K562 (cell line): Measurements from ENCODE around the gene CSMD2.

Experiments used
- CBX3 ChIP-seq, 2 experiments: IDR thresholded peaks; 1 replicate in 1 of 2; 2 replicates in 1 of 2; pipeline ENCODE4 v1.6.1; 2012; ENCODE audit warnings: inconsistent platforms in 2 of 2, low read length in 2 of 2, borderline replicate concordance in 1 of 2, control low read depth in 1 of 2
- CTCF ChIP-seq, 3 experiments: IDR thresholded peaks in 2 of 3; conservative IDR thresholded peaks in 1 of 3; 2 replicates each; pipeline ENCODE4 v1.5.1; 2011 to 2012; ENCODE audit warnings: low read length in 3 of 3, mild to moderate bottlenecking in 3 of 3, control low read depth in 2 of 3, improper control_type of control experiment in 1 of 3, inconsistent platforms in 1 of 3, low read depth in 1 of 3, mixed read lengths in 1 of 3, moderate library complexity in 1 of 3; ENCODE audit not compliant: insufficient read depth in 2 of 3
- E2F6 ChIP-seq, 2 experiments: IDR thresholded peaks; 2 replicates each; pipeline ENCODE4 v1.6.1; 2011; ENCODE audit warnings: borderline replicate concordance in 1 of 2, control low read depth in 1 of 2, low read depth in 1 of 2, low read length in 1 of 2, mild to moderate bottlenecking in 1 of 2, mixed read lengths in 1 of 2, moderate library complexity in 1 of 2; ENCODE audit not compliant: insufficient read depth in 1 of 2, insufficient read length in 1 of 2, poor library complexity in 1 of 2, severe bottlenecking in 1 of 2; ENCODE audit errors: extremely low read depth in 1 of 2
- KLF16 ChIP-seq: IDR thresholded peaks from 2 replicates; pipeline ENCODE4 v1.6.1; 2016; ENCODE audit warnings: antibody characterized with exemption
- MAX ChIP-seq: sonication (generic); formaldehyde crosslinking; IDR thresholded peaks from 2 replicates; pipeline ENCODE4 v1.9.0; 2022; ENCODE audit warnings: mild to moderate bottlenecking, missing genetic modification reagents
- MAZ ChIP-seq, 2 experiments: fragments of 450-650 bp in 1 of 2; sonication (generic) in 1 of 2; formaldehyde crosslinking; IDR thresholded peaks in 1 of 2; conservative IDR thresholded peaks in 1 of 2; 2 replicates each; pipeline versions ENCODE4 v1.4.0 to v1.5.0; 2020; ENCODE audit warnings: mild to moderate bottlenecking in 1 of 2, missing genetic modification reagents in 1 of 2
- MCM3 ChIP-seq: fragments of 450-650 bp; IDR thresholded peaks from 2 replicates; pipeline ENCODE4 v1.6.1; 2016
- MLX ChIP-seq, 2 experiments: fragments of 450-650 bp in 1 of 2; sonication (generic) in 1 of 2; formaldehyde crosslinking; conservative IDR thresholded peaks; 2 replicates each; pipeline versions ENCODE4 v1.4.0 to v1.8.1; 2020 to 2022; ENCODE audit warnings: mild to moderate bottlenecking in 1 of 2, missing genetic modification reagents in 1 of 2
- MTA2 ChIP-seq: fragments of 450-650 bp; IDR thresholded peaks from 2 replicates; pipeline ENCODE4 v1.6.1; 2016; ENCODE audit warnings: low read depth
- MTF1 ChIP-seq: fragments of 250-450 bp; sonication (Bioruptor Pico); IDR thresholded peaks from 2 replicates; pipeline ENCODE4 v1.9.0; 2021; ENCODE audit warnings: moderate library complexity, mild to moderate bottlenecking, inconsistent platforms, borderline replicate concordance
- NFE2 ChIP-seq: IDR thresholded peaks from 2 replicates; pipeline ENCODE4 v1.6.1; 2014; ENCODE audit warnings: antibody characterized with exemption, low read depth
- ZNF165 ChIP-seq: fragments of 250-450 bp; sonication (Bioruptor Pico); IDR thresholded peaks from 2 replicates; pipeline ENCODE4 v1.4.0; 2020; ENCODE audit warnings: borderline replicate concordance
- ZNF253 ChIP-seq: fragments of 250-450 bp; sonication (Bioruptor Pico); conservative IDR thresholded peaks from 2 replicates; pipeline ENCODE4 v1.6.1; 2021; ENCODE audit warnings: mild to moderate bottlenecking

- TF ChIP-seq E2F6 (IDR thresholded peaks at IDR 0.05; ENCODE audit: borderline replicate concordance in 1 of 2, extremely low read depth in 1 of 2, insufficient read depth in 1 of 2, insufficient read length in 1 of 2, low read depth in 1 of 2, low read length in 1 of 2, poor library complexity in 1 of 2, severe bottlenecking in 1 of 2) (no peak), MTA2 (no peak), MTF1 (CRISPR knock-in tag) (no peak), KLF16 (no peak), NFE2 (no peak), MAX (CRISPR knock-in tag) (no peak), MCM3 (no peak), CBX3 (IDR thresholded peaks at IDR 0.05; ENCODE audit: borderline replicate concordance in 1 of 2, low read length in 2 of 2) (no peak), MLX (CRISPR knock-in tag; conservative IDR thresholded peaks at IDR 0.05) (no peak), CTCF (IDR thresholded peaks at IDR 0.05 in 2 of 3, conservative IDR thresholded peaks at IDR 0.05 in 1 of 3; ENCODE audit: insufficient read depth in 2 of 3, low read depth in 1 of 3, low read length in 3 of 3) (no peak), MAZ (CRISPR knock-in tag; conservative IDR thresholded peaks at IDR 0.05 in 1 of 2, IDR thresholded peaks at IDR 0.05 in 1 of 2) (no peak), ZNF253 (CRISPR knock-in tag) (no peak), ZNF165 (CRISPR knock-in tag) (no peak)
Measured at GRCh38 chr1:33826711-33827110, 338.3 kb downstream of the CSMD2 start.
